Measurements from ENCODE around the gene PSTPIP1.

PSTPIP1 gene

GRCh38 chr15:77044228-77045042 lies 49.5 kb downstream of the PSTPIP1 start:
- no peak for DNase-seq (ENCODE audit: low read depth)

- DNase-seq (ENCODE audit: low read depth), result no peak
These were observed 51.1 kb downstream of the PSTPIP1 start for GRCh38 chr15:77045985-77046384.

- no peak for DNase-seq (ENCODE audit: low read depth)
These were observed 51.9 kb downstream of the PSTPIP1 start for GRCh38 chr15:77046704-77047412.

- DNase-seq (ENCODE audit: low read depth), result no peak
These were observed 53.4 kb downstream of the PSTPIP1 start for GRCh38 chr15:77048135-77048876.

- no peak for DNase-seq (ENCODE audit: low read depth)
These were observed 57.6 kb downstream of the PSTPIP1 start for GRCh38 chr15:77052556-77052955.

GRCh38 chr15:77053709-77054108 lies 58.8 kb downstream of the PSTPIP1 start:
- no peak for DNase-seq (ENCODE audit: low read depth)

- no peak for DNase-seq (ENCODE audit: low read depth)
These were observed 62.1 kb downstream of the PSTPIP1 start for GRCh38 chr15:77057072-77057471.

GRCh38 chr15:77057685-77058084 lies 62.8 kb downstream of the PSTPIP1 start:
- no peak for DNase-seq (ENCODE audit: low read depth)

GRCh38 chr15:77058468-77058867 lies 63.5 kb downstream of the PSTPIP1 start:
- no peak for DNase-seq (ENCODE audit: low read depth)

GRCh38 chr15:77059786-77060361 lies 64.9 kb downstream of the PSTPIP1 start:
- DNase-seq (ENCODE audit: low read depth), result no peak

- no peak for DNase-seq (ENCODE audit: low read depth)
These were observed 65.6 kb downstream of the PSTPIP1 start for GRCh38 chr15:77060546-77060945.

- no peak for DNase-seq (ENCODE audit: low read depth)
These were observed 68.3 kb downstream of the PSTPIP1 start for GRCh38 chr15:77063249-77063648.

GRCh38 chr15:77064063-77064462 lies 69.1 kb downstream of the PSTPIP1 start:
- DNase-seq (ENCODE audit: low read depth), result no peak

- DNase-seq (ENCODE audit: low read depth), result no peak
These were observed 69.8 kb downstream of the PSTPIP1 start for GRCh38 chr15:77064539-77065308.

GRCh38 chr15:77066971-77067690 lies 72.2 kb downstream of the PSTPIP1 start:
- no peak for DNase-seq (ENCODE audit: low read depth)

- DNase-seq (ENCODE audit: low read depth), result no peak
These were observed 72.9 kb downstream of the PSTPIP1 start for GRCh38 chr15:77067691-77068367.

GRCh38 chr15:77068633-77069032 lies 73.7 kb downstream of the PSTPIP1 start:
- DNase-seq (ENCODE audit: low read depth), result no peak

GRCh38 chr15:77069521-77070121 lies 74.7 kb downstream of the PSTPIP1 start:
- DNase-seq (ENCODE audit: low read depth), result no peak

GRCh38 chr15:77070180-77070494 lies 75.2 kb downstream of the PSTPIP1 start:
- no peak for DNase-seq (ENCODE audit: low read depth)

All from activated T-helper 1 cell treated with Interleukin-2 at 50 U/mL for 16 hours (primary cell).